HPDE6-E6E7 (cell line): ENCODE results near the gene SDCBP2.
A peak's percentile ranks its signal among the peaks of the same experiment; 100 is the strongest.
"Not testable (repeated sequence)": the region's sequence is repeated elsewhere in the genome, so short reads cannot be mapped to it uniquely, and the experiment has no call there.

Experiments
- DNase-seq: peaks from one replicate; pipeline ENCODE4 v3.0.0; 2011; ENCODE audit warnings: missing footprints; ENCODE audit errors: extremely low spot score

The SDCBP2 gene

DNA sequence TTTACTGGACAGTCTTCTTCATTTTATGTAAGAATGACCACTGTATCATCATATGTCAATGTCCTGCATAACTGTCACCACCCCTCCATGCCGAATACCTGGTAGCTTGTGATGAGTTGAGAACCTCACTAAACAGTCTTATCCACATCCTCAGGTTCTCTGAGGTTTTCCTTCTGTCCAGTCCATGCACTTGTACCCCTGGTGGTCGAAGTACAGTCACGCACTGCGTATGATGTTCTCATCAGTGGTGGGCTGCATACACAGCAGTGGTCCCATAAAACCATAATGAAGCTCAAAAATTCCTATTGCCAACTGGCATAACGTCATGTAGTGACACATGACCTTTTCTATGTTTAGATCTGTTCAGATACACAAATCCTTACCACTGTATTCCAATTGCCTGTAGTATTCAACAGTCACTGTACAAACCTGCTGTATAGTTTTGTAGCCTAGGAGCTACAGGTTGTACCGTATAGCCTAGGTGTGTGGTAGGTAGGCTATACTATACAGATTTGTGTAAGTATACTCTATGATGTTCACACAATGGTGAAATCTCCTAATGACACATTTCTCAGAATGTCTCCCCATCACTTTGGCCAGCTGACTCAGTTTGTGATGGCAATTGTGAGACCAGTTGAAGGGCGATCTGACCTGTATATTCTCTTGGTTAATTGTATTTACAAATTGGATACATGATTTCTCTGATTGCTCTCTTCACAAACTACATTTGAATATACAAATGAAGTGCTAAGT, 31.3 kb upstream of the SDCBP2 start:
- DNase-seq, result no peak

DNA sequence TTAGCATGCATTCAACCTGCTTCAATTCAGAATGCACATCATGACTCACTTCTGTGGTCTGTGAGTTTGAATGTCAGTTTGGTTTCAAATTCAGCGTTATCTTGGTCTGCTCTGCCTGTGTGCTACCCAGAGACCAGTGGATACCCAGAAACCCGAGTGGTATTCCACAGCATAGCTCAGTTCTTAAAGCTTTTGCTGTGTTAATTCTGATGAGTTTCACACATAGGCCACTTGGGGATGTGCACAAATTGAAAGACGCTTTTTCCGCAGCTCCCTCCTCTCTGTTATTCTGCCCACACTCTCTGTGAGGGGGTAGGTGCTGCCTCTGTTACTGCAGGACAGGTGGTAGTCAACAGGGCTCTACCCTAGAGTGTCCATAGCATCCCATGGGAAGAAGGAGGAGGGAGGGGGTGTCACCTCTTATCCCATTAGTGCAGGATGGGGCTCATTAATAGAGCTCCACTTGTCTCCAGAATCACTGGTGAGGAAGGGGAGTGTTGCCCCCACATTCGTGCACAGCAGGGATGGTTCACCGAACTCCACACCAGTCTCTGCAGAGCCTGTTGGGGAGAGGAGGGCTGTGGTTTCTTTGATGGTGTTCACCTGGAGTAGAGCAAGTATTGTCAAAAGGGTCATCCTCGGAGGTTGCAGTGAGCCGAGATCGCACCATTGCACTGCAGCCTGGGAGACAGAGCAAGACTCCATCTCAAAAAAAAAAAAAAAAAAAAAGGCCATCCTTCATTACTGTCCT, 29.2 kb upstream of the SDCBP2 start:
- DNase-seq, result no peak

GRCh38 chr20:1353956-1354355, 25.0 kb upstream of the SDCBP2 start:
- DNase-seq, result no peak

DNA sequence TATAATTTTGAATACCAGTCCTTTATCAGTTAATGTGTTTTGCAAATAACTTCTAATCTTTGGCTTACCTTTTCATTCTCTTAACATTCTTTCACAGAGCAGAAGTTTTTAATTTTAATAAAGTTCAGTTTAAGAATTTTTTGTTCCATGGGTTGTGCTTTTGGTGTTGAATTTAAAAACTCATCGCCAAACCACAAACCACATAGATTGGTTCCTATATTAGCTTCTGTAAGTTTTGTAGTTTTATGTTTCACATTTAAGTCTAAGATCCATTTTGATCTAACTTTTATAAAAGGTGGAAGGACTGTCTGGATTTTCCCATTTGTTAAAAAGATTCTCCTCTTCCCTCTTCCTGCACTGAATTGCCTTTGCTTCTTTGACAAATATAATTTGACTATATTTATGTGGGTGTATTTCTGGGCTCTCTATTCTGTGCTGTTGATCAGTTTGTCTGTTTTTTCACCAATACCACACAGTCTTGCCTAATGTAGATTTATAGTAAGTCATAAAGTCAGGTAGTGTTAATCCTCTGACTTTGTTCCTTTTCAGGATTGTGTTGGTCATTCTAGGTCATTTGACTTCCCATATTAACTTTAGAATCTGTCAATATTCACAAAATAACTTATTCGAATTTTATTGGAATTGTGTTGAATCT, 17.5 kb upstream of the SDCBP2 start:
- no peak for DNase-seq

DNA sequence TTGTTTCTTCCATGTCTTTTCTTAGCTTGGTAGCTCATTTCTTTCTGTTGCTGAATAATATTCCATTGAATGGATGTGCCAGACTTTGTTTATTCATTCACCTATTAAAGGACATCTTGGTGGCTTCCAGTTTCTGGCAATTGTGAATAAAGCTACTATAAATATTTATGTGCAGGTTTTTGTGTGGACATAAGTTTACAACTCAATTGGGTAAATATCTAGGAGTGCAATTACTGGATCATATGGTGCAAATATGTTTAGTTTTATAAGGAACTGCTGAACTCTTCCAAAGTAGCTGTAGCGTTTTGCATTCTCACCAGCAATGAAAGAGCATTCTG, 16.8 kb upstream of the SDCBP2 start:
- DNase-seq, result no peak

DNA sequence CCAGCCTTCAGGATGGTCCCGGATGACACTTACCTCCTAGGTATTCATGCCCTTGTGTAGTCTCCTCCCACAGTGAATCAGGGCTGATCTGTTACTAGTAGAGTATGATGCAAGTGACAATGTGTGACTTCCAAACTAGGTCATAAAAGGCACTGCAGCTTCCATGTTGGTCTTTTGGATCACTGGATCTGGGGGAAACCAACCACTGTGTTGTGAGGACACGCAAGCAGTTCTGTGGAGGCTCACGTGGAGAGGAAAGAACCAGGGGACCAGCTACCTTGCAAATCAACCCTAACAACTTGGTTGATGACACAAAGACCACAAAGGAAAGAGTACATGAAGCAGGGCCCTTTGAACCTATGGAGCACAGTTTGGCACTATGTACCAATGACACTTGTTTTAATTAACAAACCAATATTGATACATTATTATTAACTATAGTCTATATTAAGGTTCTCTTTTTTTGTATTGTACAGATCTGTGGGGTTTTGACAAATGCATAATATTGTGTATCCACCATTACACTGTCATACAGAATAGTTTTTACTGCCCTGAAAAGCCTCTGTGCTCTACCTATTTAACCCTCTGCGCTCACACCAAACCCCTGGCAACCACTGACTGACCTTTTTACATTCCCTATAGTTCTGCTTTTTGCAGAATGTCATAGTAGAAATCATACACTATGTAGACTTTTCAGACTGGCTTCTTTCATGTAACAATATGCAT, 16.3 kb upstream of the SDCBP2 start:
- DNase-seq, result no peak

GRCh38 chr20:1343446-1344124, 14.6 kb upstream of the SDCBP2 start:
- DNase-seq, result not testable (repeated sequence)

DNA sequence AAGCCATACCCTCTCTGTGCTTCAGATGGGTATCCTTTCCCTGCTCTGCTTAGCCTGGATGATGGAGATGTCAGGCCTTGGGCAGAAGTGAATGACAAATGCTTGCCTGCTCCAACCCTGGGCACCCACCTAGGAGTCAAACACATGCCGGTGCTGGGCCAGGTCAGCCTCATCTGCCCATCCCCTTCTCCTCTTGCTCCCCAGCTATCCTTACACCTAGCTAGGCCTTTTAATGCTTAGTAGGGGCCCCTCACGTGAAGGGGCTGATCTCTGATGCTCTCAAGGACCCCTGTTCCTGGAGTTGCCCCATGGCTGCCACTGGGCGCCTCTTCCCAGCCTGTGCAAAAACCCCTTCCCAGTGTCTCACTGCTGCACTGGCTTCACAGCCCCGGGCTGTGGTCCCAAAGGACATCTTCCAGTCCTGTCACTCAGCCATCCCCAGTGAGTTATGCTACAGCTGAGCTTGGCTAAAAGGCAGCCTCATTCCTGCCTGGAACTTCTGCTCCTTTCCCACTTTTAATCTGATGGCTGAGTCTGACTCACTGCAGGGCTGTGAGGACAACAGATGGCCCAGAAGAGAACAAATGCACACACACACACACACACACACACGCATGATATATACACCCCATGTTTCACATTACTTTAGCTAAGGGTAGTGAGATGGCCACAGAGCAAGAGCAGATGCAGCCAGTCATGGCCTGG, 12.8 kb upstream of the SDCBP2 start:
- DNase-seq, result no peak

- DNase-seq, result no peak
Observed at GRCh38 chr20:1338801-1339200, 9.9 kb upstream of the SDCBP2 start.

- no peak for DNase-seq
Observed at GRCh38 chr20:1338096-1338495, 9.2 kb upstream of the SDCBP2 start.

GRCh38 chr20:1337441-1337840, 8.5 kb upstream of the SDCBP2 start:
- DNase-seq, result no peak

DNA sequence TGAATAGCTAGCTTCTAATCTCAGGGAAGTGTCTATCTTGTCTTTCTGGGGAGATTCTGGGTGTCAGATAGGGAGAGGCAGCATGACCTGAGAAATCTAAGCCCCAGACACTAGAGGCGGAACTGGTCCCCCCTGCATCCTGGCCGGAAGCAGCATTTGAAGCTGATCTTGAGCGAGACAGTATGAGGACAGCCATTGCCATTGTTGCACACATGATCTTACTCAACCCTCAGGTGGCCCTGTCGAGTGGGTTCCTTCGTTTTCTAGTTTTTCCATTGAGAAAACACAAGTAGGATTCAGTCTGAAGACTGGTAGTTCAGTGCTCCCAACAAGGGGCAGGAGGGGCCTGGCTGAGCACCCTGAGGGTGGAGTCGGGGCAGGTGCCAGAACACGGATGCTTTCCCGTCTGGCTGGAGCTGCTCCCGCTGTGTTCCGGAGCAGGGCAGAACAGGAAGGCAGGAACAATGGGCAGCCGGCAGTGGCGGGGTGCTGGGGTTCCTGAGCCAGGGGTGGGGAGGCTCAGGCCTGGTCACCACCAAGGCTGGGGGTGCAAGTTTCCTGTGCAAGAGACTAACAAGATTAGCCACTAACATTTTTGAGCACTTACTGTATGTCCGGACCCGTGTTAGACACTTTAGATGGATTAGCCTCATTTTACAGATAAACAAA, 7.9 kb upstream of the SDCBP2 start:
- DNase-seq, result no peak

DNA sequence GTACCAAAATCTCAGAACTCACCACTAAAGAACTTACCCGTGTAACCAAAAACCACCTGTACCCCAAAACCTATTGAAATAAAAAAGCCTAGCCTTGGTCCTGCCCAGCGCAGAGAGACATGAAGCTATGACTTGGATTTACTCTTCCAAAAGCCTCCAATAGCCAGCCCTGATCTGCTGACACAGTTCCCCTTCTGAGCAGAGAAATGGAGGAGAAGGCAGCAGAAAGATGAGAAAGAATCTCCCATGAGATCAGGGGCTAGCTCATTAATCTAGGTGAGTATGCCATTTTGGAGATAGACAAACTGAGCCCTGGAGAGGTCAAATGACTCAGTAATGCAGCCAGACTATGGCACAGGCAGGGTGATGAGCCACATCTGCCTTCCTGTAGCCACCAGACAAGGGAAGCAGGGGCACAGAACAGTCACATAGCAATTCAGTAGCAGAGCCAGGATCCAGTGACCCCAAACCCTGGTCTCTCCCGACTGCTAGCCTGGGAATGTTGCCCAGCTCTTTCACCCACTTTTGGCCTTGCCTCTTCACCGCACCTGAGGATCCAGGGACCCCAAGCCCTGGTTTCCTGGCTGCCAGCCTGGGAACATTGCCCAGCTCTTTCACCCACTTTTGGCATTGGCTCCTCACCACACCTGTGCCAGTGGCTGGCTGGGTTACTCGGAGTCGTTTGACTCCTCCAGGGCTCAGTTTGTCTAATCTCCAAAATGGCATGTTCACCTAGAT, 7.2 kb upstream of the SDCBP2 start:
- DNase-seq, result no peak

DNA sequence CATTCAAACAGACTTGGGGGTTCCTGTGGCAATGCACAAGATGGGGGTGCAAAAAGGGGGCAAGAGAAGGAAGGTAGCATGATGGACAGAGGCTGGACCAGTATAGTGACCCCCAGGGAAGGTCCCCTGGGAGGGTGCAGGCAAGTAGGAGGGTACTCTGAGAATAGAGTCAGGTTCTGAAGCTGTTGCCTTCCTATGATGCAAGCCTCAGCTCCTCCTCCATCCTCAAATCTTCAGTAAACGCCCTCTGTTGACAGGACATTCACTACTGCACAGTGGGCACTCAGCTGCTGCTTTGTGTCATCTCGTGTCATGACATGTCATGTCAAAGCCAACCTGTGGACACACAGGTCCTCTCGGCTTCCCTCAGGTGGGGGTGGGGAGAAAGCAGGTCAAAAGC, 5.8 kb upstream of the SDCBP2 start:
- peak; percentile 62 for DNase-seq

GRCh38 chr20:1334370-1334731, 5.4 kb upstream of the SDCBP2 start:
- DNase-seq, result no peak

DNA sequence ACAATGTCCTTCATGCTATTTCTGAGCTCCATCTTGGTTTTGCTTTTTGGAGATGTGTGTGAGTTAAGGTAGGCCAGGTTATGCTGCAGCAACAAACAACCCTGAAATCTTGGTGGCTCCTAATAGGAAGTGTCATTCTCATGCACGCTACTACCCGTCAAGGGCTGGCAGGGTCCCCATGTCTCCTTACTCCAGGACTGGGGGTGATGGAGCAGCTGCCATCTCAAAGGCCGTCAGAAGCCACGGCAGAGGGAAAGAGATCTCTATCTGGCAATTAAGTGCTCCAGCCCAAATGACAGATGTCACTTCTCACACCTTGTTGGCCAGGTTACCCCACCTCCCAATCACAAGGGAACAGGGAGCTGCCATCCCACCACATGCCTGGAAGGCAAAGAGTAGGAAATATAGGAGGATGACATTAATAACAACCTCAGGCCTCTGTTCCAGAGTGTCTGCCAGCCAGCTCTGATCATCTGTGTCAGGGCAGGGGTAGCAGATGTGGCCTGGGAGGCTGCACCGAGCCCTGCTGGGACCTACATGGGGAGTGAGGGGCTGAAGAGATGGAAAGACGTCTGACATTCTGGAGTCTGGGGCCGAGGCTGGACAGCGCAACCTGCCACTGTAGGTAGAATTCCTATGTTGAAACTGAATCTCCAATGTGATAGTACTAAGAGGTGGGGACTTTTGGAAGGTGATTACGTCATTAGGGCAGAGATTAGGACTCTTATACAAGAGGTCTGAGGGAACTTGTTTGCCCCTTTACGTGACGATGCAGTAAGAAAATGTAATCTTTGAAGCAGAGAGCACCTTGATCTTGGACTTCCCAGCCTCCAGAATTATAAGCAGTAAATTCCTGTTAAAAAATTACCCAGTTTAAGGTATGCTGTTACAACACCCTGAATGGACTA, 4.8 kb upstream of the SDCBP2 start:
- no peak for DNase-seq

- no peak for DNase-seq
Observed at GRCh38 chr20:1332749-1333300, 3.9 kb upstream of the SDCBP2 start.

DNA sequence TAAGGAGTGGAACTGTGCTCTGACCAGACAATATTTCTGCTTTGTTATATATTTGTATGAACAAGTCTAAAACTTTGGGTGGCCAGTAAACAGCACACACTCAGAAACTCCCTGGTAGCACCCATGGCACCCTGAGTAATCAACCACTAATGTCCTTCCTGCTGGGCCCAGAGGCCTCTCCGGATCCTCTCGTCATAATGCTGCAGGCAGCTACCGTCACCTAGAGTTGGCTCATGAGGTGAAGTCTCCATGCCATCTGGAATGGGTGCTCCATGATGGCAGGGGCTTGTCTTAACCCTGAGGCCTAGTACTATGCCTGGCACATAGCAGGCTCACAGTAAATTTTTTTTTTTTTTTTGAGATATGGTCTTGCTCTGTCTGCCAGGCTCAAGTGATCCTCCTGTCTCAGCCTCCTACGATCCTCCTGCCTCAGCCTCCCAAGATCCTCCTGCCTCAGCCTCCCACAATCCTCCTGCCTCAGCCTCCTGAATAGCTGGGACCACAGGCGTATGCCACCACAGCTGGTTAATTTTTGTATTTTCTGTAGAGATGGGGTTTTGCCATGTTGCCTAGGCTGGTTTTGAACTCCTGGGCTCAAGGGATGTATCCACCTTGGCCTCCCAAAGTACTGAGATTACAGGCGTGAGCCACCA, 3.0 kb upstream of the SDCBP2 start:
- no peak for DNase-seq
